ENCODE data around the gene SUPT20H. TPM values are rescaled to one million over a fixed set of nuclear protein-coding genes. Genes with fewer than 3 reads are reported as not detected.

The SUPT20H gene
- total RNA-seq, 1 donor from 2014 or later: 47.0 TPM

Other genes starting within 250 kb of the SUPT20H start
- gene RFXAP, start 240.5 kb downstream of the SUPT20H start, total RNA-seq: 5.2 TPM
- gene SMAD9, start 139.4 kb downstream of the SUPT20H start, total RNA-seq: 11.5 TPM
- gene ALG5, start 60.3 kb downstream of the SUPT20H start, total RNA-seq: 30.3 TPM
- 30.8 TPM for gene EXOSC8, start 58.9 kb downstream of the SUPT20H start, total RNA-seq
- not detected for gene CSNK1A1L, start 46.0 kb upstream of the SUPT20H start, total RNA-seq

All from skeletal muscle tissue (tissue), 1 donor.